ENCODE data around the gene GSG1L2.

GSG1L2 gene

GRCh38 chr17:9821921-9822320 is at the start of gene GSG1L2:
GSG1L2 (minus strand) TSS chr17:9822079; CDS start chr17:9822071, 8 bp downstream.
- H3K27me3 ChIP-seq (ENCODE audit: control insufficient read depth, insufficient read depth, low read length), result no peaks in the 10 kb centered on the region
- H3K36me3 ChIP-seq (ENCODE audit: control insufficient read depth, low read depth, low read length), result no peaks in the 10 kb centered on the region
- H3K27ac ChIP-seq (ENCODE audit: low read length), result no peak within 1 kb of the TSS
- no peak within 1 kb of the TSS for H3K9ac ChIP-seq (ENCODE audit: low read length)
- H3K4me1 ChIP-seq (ENCODE audit: control insufficient read depth, low read depth, low read length), result no peaks in the 10 kb centered on the region
- H3K9me3 ChIP-seq (ENCODE audit: control insufficient read depth, low read depth, low read length), result no peaks in the 10 kb centered on the region
- H3K4me3 ChIP-seq (ENCODE audit: low read length), result no peak within 1 kb of the TSS

- no peaks in the 10 kb centered on the region for H3K9me3 ChIP-seq (ENCODE audit: control insufficient read depth, low read depth, low read length)
- H3K27ac ChIP-seq (ENCODE audit: low read length), result no peak overlapping the region
- H3K36me3 ChIP-seq (ENCODE audit: control insufficient read depth, low read depth, low read length), result no peaks in the 10 kb centered on the region
- no peaks in the 10 kb centered on the region for H3K27me3 ChIP-seq (ENCODE audit: control insufficient read depth, insufficient read depth, low read length)
- no peak overlapping the region for H3K9ac ChIP-seq (ENCODE audit: low read length)
- H3K4me3 ChIP-seq (ENCODE audit: low read length), result no peak overlapping the region
- H3K4me1 ChIP-seq (ENCODE audit: control insufficient read depth, low read depth, low read length), result no peaks in the 10 kb centered on the region
Observed at GRCh38 chr17:9868552-9868951, 46.7 kb upstream of the GSG1L2 start.

GRCh38 chr17:9865586-9865985 is 43.7 kb upstream of the GSG1L2 start:
- Histone ChIP-seq H3K36me3 (ENCODE audit: control insufficient read depth, low read depth, low read length) (no peaks in the 10 kb centered on the region), H3K27ac (ENCODE audit: low read length) (no peak overlapping the region), H3K4me3 (ENCODE audit: low read length) (no peak overlapping the region), H3K4me1 (ENCODE audit: control insufficient read depth, low read depth, low read length) (no peaks in the 10 kb centered on the region), H3K9ac (ENCODE audit: low read length) (no peak overlapping the region), H3K27me3 (ENCODE audit: control insufficient read depth, insufficient read depth, low read length) (no peaks in the 10 kb centered on the region), H3K9me3 (ENCODE audit: control insufficient read depth, low read depth, low read length) (no peaks in the 10 kb centered on the region)

- H3K4me3 ChIP-seq (ENCODE audit: low read length), result no peak overlapping the region
- no peaks in the 10 kb centered on the region for H3K9me3 ChIP-seq (ENCODE audit: control insufficient read depth, low read depth, low read length)
- no peaks in the 10 kb centered on the region for H3K27me3 ChIP-seq (ENCODE audit: control insufficient read depth, insufficient read depth, low read length)
- no peaks in the 10 kb centered on the region for H3K4me1 ChIP-seq (ENCODE audit: control insufficient read depth, low read depth, low read length)
- H3K9ac ChIP-seq (ENCODE audit: low read length), result no peak overlapping the region
- no peaks in the 10 kb centered on the region for H3K36me3 ChIP-seq (ENCODE audit: control insufficient read depth, low read depth, low read length)
- no peak overlapping the region for H3K27ac ChIP-seq (ENCODE audit: low read length)
Observed at GRCh38 chr17:9862949-9863348, 41.1 kb upstream of the GSG1L2 start.

- Histone ChIP-seq H3K4me1 (ENCODE audit: control insufficient read depth, low read depth, low read length) (no peaks in the 10 kb centered on the region), H3K9ac (ENCODE audit: low read length) (no peak overlapping the region), H3K9me3 (ENCODE audit: control insufficient read depth, low read depth, low read length) (no peaks in the 10 kb centered on the region), H3K27ac (ENCODE audit: low read length) (no peak overlapping the region), H3K27me3 (ENCODE audit: control insufficient read depth, insufficient read depth, low read length) (no peaks in the 10 kb centered on the region), H3K4me3 (ENCODE audit: low read length) (no peak overlapping the region), H3K36me3 (ENCODE audit: control insufficient read depth, low read depth, low read length) (no peaks in the 10 kb centered on the region)
Observed at GRCh38 chr17:9862220-9862619, 40.3 kb upstream of the GSG1L2 start.

GRCh38 chr17:9860851-9861250 is 39.0 kb upstream of the GSG1L2 start:
- Histone ChIP-seq H3K4me3 (ENCODE audit: low read length) (no peak overlapping the region), H3K4me1 (ENCODE audit: control insufficient read depth, low read depth, low read length) (no peaks in the 10 kb centered on the region), H3K9me3 (ENCODE audit: control insufficient read depth, low read depth, low read length) (no peaks in the 10 kb centered on the region), H3K27me3 (ENCODE audit: control insufficient read depth, insufficient read depth, low read length) (no peaks in the 10 kb centered on the region), H3K27ac (ENCODE audit: low read length) (no peak overlapping the region), H3K9ac (ENCODE audit: low read length) (no peak overlapping the region), H3K36me3 (ENCODE audit: control insufficient read depth, low read depth, low read length) (no peaks in the 10 kb centered on the region)

GRCh38 chr17:9859781-9860180 is 37.9 kb upstream of the GSG1L2 start:
- Histone ChIP-seq H3K36me3 (ENCODE audit: control insufficient read depth, low read depth, low read length) (no peaks in the 10 kb centered on the region), H3K27ac (ENCODE audit: low read length) (no peak overlapping the region)

GRCh38 chr17:9855036-9855435 is 33.2 kb upstream of the GSG1L2 start:
- H3K9ac ChIP-seq (ENCODE audit: low read length), result no peak overlapping the region
- H3K4me3 ChIP-seq (ENCODE audit: low read length), result no peak overlapping the region
- H3K9me3 ChIP-seq (ENCODE audit: control insufficient read depth, low read depth, low read length), result no peaks in the 10 kb centered on the region
- H3K36me3 ChIP-seq (ENCODE audit: control insufficient read depth, low read depth, low read length), result no peaks in the 10 kb centered on the region
- H3K27me3 ChIP-seq (ENCODE audit: control insufficient read depth, insufficient read depth, low read length), result no peaks in the 10 kb centered on the region
- no peak overlapping the region for H3K27ac ChIP-seq (ENCODE audit: low read length)
- no peaks in the 10 kb centered on the region for H3K4me1 ChIP-seq (ENCODE audit: control insufficient read depth, low read depth, low read length)

More at GRCh38 chr17:9859781-9860180, 37.9 kb upstream of the GSG1L2 start:
- H3K9ac ChIP-seq (ENCODE audit: low read length), result no peak overlapping the region
- no peaks in the 10 kb centered on the region for H3K4me1 ChIP-seq (ENCODE audit: control insufficient read depth, low read depth, low read length)
- H3K9me3 ChIP-seq (ENCODE audit: control insufficient read depth, low read depth, low read length), result no peaks in the 10 kb centered on the region
- H3K4me3 ChIP-seq (ENCODE audit: low read length), result no peak overlapping the region
- no peaks in the 10 kb centered on the region for H3K27me3 ChIP-seq (ENCODE audit: control insufficient read depth, insufficient read depth, low read length)

GRCh38 chr17:9854255-9854654 is 32.4 kb upstream of the GSG1L2 start:
- Histone ChIP-seq H3K36me3 (ENCODE audit: control insufficient read depth, low read depth, low read length) (no peaks in the 10 kb centered on the region), H3K27ac (ENCODE audit: low read length) (no peak overlapping the region), H3K9me3 (ENCODE audit: control insufficient read depth, low read depth, low read length) (no peaks in the 10 kb centered on the region), H3K27me3 (ENCODE audit: control insufficient read depth, insufficient read depth, low read length) (no peaks in the 10 kb centered on the region), H3K4me3 (ENCODE audit: low read length) (no peak overlapping the region), H3K4me1 (ENCODE audit: control insufficient read depth, low read depth, low read length) (no peaks in the 10 kb centered on the region), H3K9ac (ENCODE audit: low read length) (no peak overlapping the region)

- no peaks in the 10 kb centered on the region for H3K27me3 ChIP-seq (ENCODE audit: control insufficient read depth, insufficient read depth, low read length)
- H3K4me3 ChIP-seq (ENCODE audit: low read length), result no peak overlapping the region
- H3K9me3 ChIP-seq (ENCODE audit: control insufficient read depth, low read depth, low read length), result no peaks in the 10 kb centered on the region
- H3K27ac ChIP-seq (ENCODE audit: low read length), result no peak overlapping the region
- no peak overlapping the region for H3K9ac ChIP-seq (ENCODE audit: low read length)
- no peaks in the 10 kb centered on the region for H3K4me1 ChIP-seq (ENCODE audit: control insufficient read depth, low read depth, low read length)
- no peaks in the 10 kb centered on the region for H3K36me3 ChIP-seq (ENCODE audit: control insufficient read depth, low read depth, low read length)
Observed at GRCh38 chr17:9850151-9850550, 28.3 kb upstream of the GSG1L2 start.

GRCh38 chr17:9845306-9845705 is 23.4 kb upstream of the GSG1L2 start:
- H3K9ac ChIP-seq (ENCODE audit: low read length), result no peak overlapping the region
- no peak overlapping the region for H3K4me3 ChIP-seq (ENCODE audit: low read length)
- H3K4me1 ChIP-seq (ENCODE audit: control insufficient read depth, low read depth, low read length), result no peaks in the 10 kb centered on the region
- H3K27me3 ChIP-seq (ENCODE audit: control insufficient read depth, insufficient read depth, low read length), result no peaks in the 10 kb centered on the region
- H3K36me3 ChIP-seq (ENCODE audit: control insufficient read depth, low read depth, low read length), result no peaks in the 10 kb centered on the region
- no peak overlapping the region for H3K27ac ChIP-seq (ENCODE audit: low read length)
- no peaks in the 10 kb centered on the region for H3K9me3 ChIP-seq (ENCODE audit: control insufficient read depth, low read depth, low read length)

- Histone ChIP-seq H3K4me3 (ENCODE audit: low read length) (no peak overlapping the region), H3K4me1 (ENCODE audit: control insufficient read depth, low read depth, low read length) (no peaks in the 10 kb centered on the region), H3K27ac (ENCODE audit: low read length) (no peak overlapping the region), H3K27me3 (ENCODE audit: control insufficient read depth, insufficient read depth, low read length) (no peaks in the 10 kb centered on the region), H3K9ac (ENCODE audit: low read length) (no peak overlapping the region), H3K36me3 (ENCODE audit: control insufficient read depth, low read depth, low read length) (no peaks in the 10 kb centered on the region), H3K9me3 (ENCODE audit: control insufficient read depth, low read depth, low read length) (no peaks in the 10 kb centered on the region)
Observed at GRCh38 chr17:9844153-9844552, 22.3 kb upstream of the GSG1L2 start.
